NCI-H2107 treated with DMSO at 0.1 percent for 48 hours (cell line): ENCODE results near the gene B9D1.
A peak's percentile ranks its signal among the peaks of the same experiment; 100 is the strongest.

Source experiments
- DNase-seq: peaks from one replicate; lab custom pipeline; 2025; ENCODE audit not compliant: unreplicated experiment; lab: John Stamatoyannopoulos, UW

Gene B9D1

DNA sequence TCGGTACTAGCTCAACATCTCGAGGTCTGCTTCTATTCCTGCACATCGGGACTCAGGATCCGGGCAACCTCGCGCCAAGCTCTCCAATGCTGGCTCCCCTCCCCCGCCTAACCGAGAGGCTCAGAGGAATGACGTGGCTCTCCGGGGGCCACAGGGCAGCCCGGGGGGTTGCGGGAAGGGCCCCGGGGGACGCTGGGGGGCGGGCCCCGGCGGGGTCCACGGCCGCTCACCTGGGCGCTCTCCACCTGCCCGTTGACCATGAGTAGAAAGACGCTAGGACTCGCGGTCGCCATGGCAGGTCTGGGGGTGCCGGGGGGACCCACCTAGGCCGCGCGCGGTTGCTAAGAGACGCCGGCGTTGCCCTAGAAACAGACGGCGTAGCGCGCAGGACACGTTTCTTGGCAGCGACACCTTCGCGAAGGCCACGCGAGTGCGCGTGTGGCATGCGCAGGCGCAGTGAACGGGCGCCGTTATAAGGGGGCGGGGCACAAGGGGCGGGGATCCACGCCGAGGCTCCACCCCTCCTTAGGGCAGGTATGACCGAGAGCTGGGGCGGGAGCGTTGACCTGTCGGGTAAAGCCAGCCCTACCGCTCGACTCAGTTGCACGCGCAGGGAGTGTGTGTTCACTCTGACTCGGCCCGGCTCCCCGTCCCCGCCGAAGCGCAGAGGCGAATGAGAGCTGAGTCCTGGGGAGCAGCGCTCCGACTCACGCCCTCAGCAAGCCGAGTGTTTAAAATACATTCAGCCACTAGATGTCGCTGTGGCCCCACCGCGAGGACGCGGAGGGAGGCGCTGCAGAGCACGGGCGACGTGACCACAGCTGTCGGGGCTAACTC is at the start of gene B9D1:
B9D1 (minus strand) TSS at position 447 of the 837 bp plus-strand sequence; CDS start at position 293, 154 bp downstream.
- DNase-seq, result peak; percentile 57

GRCh38 chr17:19411631-19412030 is 49.1 kb upstream of the B9D1 start:
- DNase-seq, result no peak

- no peak for DNase-seq
These were observed 48.5 kb upstream of the B9D1 start, which contains the start of gene RNF112 for GRCh38 chr17:19410875-19411620. Gene RNF112 (plus strand): TSS chr17:19411232. CDS start chr17:19411409, 177 bp downstream.

- DNase-seq, result no peak
These were observed 47.6 kb upstream of the B9D1 start for GRCh38 chr17:19410091-19410490.

GRCh38 chr17:19409509-19409908 is 47.0 kb upstream of the B9D1 start:
- DNase-seq, result no peak

- DNase-seq, result no peak
These were observed 46.5 kb upstream of the B9D1 start for GRCh38 chr17:19409066-19409465.

DNA sequence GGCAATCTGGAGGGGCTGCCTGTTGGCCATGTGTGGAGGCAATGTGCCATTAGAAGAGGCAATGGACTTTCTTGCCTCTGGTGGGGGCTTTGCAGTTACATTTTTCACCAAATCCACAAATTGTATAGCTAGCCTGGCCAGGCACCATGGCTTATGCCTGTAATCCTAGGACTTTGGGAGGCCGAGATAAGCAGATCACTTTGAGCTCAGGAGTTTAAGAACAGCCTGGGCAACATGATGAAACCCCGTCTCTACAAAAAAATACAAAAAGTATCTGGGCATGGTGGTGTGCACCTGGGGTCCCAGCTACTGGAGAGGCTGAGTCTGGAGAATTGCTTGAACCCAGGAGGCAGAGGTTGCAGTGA is 45.8 kb upstream of the B9D1 start:
- no peak for DNase-seq

GRCh38 chr17:19407601-19408345 is 45.2 kb upstream of the B9D1 start:
- no peak for DNase-seq

- DNase-seq, result no peak
These were observed 42.6 kb upstream of the B9D1 start for GRCh38 chr17:19405114-19405513.

DNA sequence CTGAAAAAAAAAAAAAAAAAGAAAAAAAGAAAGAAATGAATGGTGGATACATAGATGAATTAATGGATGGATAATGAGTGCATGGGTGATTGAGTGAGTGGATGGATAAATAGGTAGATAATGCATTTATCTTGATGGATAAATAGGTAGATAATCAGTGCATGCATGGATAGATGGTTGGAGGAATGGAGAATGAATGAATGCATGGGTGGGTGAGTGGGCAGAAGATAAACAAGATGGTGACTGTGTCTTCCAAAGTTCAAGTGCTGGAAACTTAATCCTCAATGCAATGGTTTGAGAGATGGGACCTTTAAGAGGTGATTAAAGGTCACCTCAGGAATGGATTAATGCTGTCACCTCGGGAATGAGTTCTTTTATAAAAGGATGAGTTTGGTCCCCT is 41.7 kb upstream of the B9D1 start:
- no peak for DNase-seq

DNA sequence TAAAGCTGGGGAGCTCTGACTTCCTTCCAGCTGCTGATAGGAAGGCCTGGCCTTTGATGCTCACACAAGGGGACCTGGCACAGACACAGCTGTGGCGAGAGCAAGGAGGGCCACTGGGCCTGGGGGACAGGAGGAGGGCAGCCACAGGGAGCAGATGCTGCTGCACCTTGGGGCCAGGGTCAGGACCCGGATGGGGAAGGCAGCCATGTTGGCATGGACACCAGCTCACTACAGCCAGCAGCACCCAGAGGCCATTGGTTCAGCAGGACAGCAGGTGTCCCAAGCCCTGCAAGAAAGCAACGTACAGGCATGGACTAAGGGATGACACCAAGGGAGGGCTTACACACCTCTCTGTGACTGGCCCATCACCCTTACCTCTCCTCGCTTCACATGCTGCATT is 40.5 kb upstream of the B9D1 start:
- no peak for DNase-seq

GRCh38 chr17:19402171-19402570 is 39.6 kb upstream of the B9D1 start:
- no peak for DNase-seq

- DNase-seq, result no peak
These were observed 38.9 kb upstream of the B9D1 start for GRCh38 chr17:19401321-19402010.

DNA sequence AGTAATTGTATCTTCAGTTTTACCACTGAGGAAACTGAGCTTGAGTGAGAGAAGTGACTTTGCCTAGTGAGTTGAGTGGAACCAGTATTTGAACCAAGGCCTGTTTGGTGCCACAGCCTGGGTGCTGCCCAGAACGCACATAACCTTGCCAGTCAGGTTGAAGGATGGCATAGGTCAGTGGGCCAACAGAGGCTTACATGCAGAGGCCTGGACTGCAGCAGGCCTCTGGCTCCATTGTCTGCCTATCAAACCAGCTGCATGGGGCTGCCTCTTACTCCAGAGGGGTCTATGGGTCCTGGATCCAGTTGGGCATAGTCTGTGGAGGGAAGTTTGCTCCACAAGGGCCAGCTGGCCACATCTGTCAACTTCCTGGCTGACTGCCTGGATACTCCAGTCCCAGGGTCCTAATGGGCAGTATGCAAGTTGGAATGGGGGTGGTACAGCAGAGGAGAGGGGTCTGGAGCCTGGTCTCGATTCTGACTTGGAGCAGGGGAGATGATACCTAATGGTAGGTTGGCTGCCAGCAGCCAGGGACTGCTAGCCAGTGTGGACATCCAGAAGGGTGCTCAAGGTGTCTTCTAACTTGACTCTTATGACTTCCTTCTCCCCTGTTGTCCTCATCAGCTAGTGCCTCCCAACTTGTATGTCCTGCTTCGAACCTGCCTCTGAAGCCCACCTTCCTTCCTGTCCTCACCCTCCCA is 37.4 kb upstream of the B9D1 start:
- DNase-seq, result no peak

- DNase-seq, result no peak
These were observed 36.0 kb upstream of the B9D1 start for GRCh38 chr17:19398301-19399181.

DNA sequence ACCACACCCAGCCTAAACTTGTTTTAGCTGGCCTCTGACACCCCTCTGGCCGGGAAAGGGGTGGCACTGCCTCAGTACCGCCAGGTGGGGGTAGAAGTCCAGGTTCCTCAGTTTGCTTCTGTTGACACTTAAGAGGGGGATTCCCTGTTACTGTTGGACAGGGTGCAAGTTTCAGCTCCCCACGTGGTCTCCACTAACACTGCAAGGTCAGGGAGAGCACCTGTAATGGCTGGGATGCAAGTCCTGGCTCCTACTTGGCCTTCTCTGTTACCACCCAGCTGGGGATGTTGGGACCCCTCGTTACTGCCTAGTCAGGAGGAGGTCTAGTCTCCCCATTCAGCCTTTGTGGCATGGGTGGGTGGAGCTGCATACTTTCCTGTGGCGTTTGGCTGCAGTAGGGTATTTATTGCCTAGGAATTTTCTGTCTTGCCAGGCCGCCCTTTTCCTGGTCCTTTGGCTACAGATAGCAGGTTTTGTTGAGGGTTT is 35.1 kb upstream of the B9D1 start:
- no peak for DNase-seq

DNA sequence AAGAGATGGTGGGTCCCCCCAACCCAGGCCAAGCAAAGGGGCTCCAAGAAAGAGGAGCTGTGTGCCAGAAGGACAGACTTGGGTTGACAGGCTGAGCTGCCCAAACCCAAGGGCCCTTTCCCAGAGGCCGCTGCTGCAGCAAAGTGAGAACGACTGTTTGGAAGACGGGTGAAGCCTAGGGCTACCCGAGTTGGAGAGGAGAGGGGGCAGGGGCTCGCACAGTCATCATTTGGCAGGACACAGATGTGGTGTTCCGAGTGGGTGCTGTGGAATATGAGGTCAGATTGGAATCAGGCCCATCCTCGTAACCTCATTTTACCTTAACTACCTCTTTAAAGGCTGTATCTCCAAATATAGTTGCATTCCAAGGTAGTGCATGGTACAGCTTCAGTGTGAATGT is 29.8 kb upstream of the B9D1 start:
- DNase-seq, result no peak

GRCh38 chr17:19391432-19391831 is 28.9 kb upstream of the B9D1 start:
- DNase-seq, result no peak

DNA sequence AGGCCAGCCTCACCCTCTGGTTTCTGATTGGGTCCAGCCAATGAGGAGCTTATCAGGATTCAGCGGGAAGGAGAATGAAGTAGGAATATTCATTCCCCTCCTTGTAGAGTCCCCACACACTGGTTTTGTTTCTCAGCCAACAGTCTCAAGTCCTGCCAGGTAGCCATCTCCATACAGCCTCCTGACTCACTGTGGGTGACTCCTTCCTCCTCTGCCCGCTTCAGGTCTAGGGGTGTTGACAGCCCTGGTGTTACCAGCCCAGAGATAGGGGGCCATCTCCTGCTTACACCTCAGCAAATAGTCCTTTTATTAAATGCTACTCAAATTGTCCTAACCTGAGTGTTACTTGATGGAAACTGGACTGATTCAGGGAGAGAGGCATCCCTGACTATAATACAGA is 28.4 kb upstream of the B9D1 start:
- no peak for DNase-seq
